ENCODE results near the gene SND1. TPM values are rescaled to one million over a fixed set of nuclear protein-coding genes. Genes with fewer than 3 reads are reported as not detected.

SND1 gene
- total and polyA plus RNA-seq, 10 of the 15 experiments (the other 5 are each of a cell fraction or from before 2014, with no cell fraction given) = 52.4 to 270 (median 146) TPM

GRCh38 chr7:128090492-128090891, 438.5 kb downstream of the SND1 start (continued):
- no peak for TF ChIP-seq USF2 (IDR thresholded peaks at IDR 0.05; ENCODE audit: borderline replicate concordance, low read depth, low read length)
- TF ChIP-seq POLR2AphosphoS5 (IDR thresholded peaks at IDR 0.05; ENCODE audit: low read length) = no peak
- no peak for TF ChIP-seq TARDBP (IDR thresholded peaks at IDR 0.05; ENCODE audit: borderline replicate concordance)

- FAIRE-seq (no peak), ATAC-seq (no peak), DNase-seq (ENCODE audit: low read depth, low spot score) (no peak)
- Histone ChIP-seq H3K9ac (ENCODE audit: control insufficient read depth, insufficient read depth, low read length) (no peak overlapping the region), H3K4me1 (ENCODE audit: control insufficient read depth, insufficient read depth, low read length) (no peaks in the 10 kb centered on the region), H2AFZ (ENCODE audit: control insufficient read depth, low read depth, low read length) (no peak overlapping the region), H3K27me3 (replicated peaks in 1 of 2; ENCODE audit: control insufficient read depth in 2 of 2, insufficient read depth in 2 of 2, low read length in 1 of 2) (no peaks in the 10 kb centered on the region), H3K79me2 (ENCODE audit: control insufficient read depth, insufficient read depth, low read length) (no peaks in the 10 kb centered on the region), H3K4me2 (ENCODE audit: control insufficient read depth, insufficient read depth) (no peak overlapping the region), H3K9me3 (replicated peaks; ENCODE audit: control insufficient read depth, insufficient read depth, low read length) (no peaks in the 10 kb centered on the region), H3K4me3 (no peak overlapping the region), H3K36me3 (ENCODE audit: control insufficient read depth in 2 of 2, insufficient read depth in 2 of 2, low read length in 1 of 2) (peaks cover 19 to 33% of the 10 kb centered on the region in 2 experiments), H3K27ac (ENCODE audit: control insufficient read depth, insufficient read depth) (no peak overlapping the region), H4K20me1 (ENCODE audit: control insufficient read depth, insufficient read depth) (no peaks in the 10 kb centered on the region)
- CTCF ChIA-PET = no interaction called here
- intact Hi-C loops (cut with micrococcal nuclease; ENCODE audit: unreplicated experiment) (no loop called here), in situ Hi-C loops (cut with MboI) (no loop called here)
- POLR2A ChIA-PET = no interaction called here
- SMC1A ChIA-PET (ENCODE audit: uncharacterized antibody, unreplicated experiment) = no interaction called here
- 91% methylated on average over 3 of the region's 3 CpGs for WGBS (ENCODE audit: insufficient coverage, insufficient replicate concordance, low lambda C conversion rate, missing lambda C conversion rate)
- no TSS peak for BruUV-seq (replicated peaks)
- RAD21 ChIA-PET (ENCODE audit: unreplicated experiment) = no interaction called here
- TF ChIP-seq LARP7 (IDR thresholded peaks at IDR 0.05) (no peak), TCF3 (IDR thresholded peaks at IDR 0.05; ENCODE audit: borderline replicate concordance, insufficient read depth, low read depth, low read length) (no peak), PAX8 (IDR thresholded peaks at IDR 0.05) (no peak), BCL3 (IDR thresholded peaks at IDR 0.05; ENCODE audit: borderline replicate concordance, insufficient read depth, low read depth, low read length, poor library complexity, severe bottlenecking) (no peak), ESRRA (IDR thresholded peaks at IDR 0.05; ENCODE audit: low read length) (no peak), BCLAF1 (IDR thresholded peaks at IDR 0.05) (no peak), REST (IDR thresholded peaks at IDR 0.05; ENCODE audit: low read depth, low read length) (no peak), BHLHE40 (IDR thresholded peaks at IDR 0.05; ENCODE audit: borderline replicate concordance in 1 of 2, low read depth in 2 of 2, low read length in 1 of 2) (no peak), BMI1 (IDR thresholded peaks at IDR 0.05; ENCODE audit: borderline replicate concordance) (no peak), EZH2 (IDR thresholded peaks at IDR 0.05; ENCODE audit: borderline replicate concordance, control insufficient read depth, low read depth, low read length) (no peak), PAX5 (IDR thresholded peaks at IDR 0.05; ENCODE audit: borderline replicate concordance, low read depth, low read length) (no peak)
These were observed 439.1 kb downstream of the SND1 start for GRCh38 chr7:128091106-128091505.

All from GM12878 (cell line).